Sigmoid colon (tissue), 4 donors: ENCODE results near the gene RBPMS2.

Source experiments
- EP300 ChIP-seq, 4 donors: sonication (generic); formaldehyde crosslinking; IDR thresholded peaks; one replicate each; pipeline ENCODE4 v1.6.1; 2017; ENCODE audit warnings: antibody characterized with exemption in 4 of 4
- TF ChIP-seq, protein P1 (sequence below), 4 experiments: fragments of 450-650 bp in 3 of 4; fragments of 200-600 bp in 1 of 4; IDR thresholded peaks; one replicate each; pipeline ENCODE4 v1.5.1; 2016 to 2019; ENCODE audit warnings: antibody characterized with exemption in 4 of 4, mild to moderate bottlenecking in 3 of 4, moderate library complexity in 2 of 4

- TF ChIP-seq EP300 (IDR thresholded peaks at IDR 0.05), result no peak
- TF ChIP-seq, protein P1, sequence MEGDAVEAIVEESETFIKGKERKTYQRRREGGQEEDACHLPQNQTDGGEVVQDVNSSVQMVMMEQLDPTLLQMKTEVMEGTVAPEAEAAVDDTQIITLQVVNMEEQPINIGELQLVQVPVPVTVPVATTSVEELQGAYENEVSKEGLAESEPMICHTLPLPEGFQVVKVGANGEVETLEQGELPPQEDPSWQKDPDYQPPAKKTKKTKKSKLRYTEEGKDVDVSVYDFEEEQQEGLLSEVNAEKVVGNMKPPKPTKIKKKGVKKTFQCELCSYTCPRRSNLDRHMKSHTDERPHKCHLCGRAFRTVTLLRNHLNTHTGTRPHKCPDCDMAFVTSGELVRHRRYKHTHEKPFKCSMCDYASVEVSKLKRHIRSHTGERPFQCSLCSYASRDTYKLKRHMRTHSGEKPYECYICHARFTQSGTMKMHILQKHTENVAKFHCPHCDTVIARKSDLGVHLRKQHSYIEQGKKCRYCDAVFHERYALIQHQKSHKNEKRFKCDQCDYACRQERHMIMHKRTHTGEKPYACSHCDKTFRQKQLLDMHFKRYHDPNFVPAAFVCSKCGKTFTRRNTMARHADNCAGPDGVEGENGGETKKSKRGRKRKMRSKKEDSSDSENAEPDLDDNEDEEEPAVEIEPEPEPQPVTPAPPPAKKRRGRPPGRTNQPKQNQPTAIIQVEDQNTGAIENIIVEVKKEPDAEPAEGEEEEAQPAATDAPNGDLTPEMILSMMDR (IDR thresholded peaks at IDR 0.05), result no peak
These were observed 61.8 kb downstream of the RBPMS2 start for GRCh38 chr15:64713592-64713991.
